HuH-7 (cell line): ENCODE results near the gene ATXN7L1.

Experiments
- DNase-seq: peaks from one replicate; pipeline ENCODE4 v3.0.0; 2011; ENCODE audit warnings: low spot score

Gene ATXN7L1

GRCh38 chr7:105776986-105777910 is 99.2 kb downstream of the ATXN7L1 start:
- DNase-seq = no peak

GRCh38 chr7:105776068-105776790 is 100.2 kb downstream of the ATXN7L1 start:
- no peak for DNase-seq

- no peak for DNase-seq
These were observed 100.8 kb downstream of the ATXN7L1 start for GRCh38 chr7:105775580-105775979.

- no peak for DNase-seq
These were observed 103.4 kb downstream of the ATXN7L1 start for GRCh38 chr7:105773030-105773460.

- no peak for DNase-seq
These were observed 106.3 kb downstream of the ATXN7L1 start for GRCh38 chr7:105769901-105770628.

GRCh38 chr7:105768898-105769507 is 107.4 kb downstream of the ATXN7L1 start:
- DNase-seq = no peak

- DNase-seq = no peak
These were observed 108.3 kb downstream of the ATXN7L1 start for GRCh38 chr7:105768117-105768516.

GRCh38 chr7:105766421-105767073 is 109.9 kb downstream of the ATXN7L1 start:
- DNase-seq = no peak

GRCh38 chr7:105765846-105766245 is 110.6 kb downstream of the ATXN7L1 start:
- DNase-seq = no peak

- no peak for DNase-seq
These were observed 111.9 kb downstream of the ATXN7L1 start for GRCh38 chr7:105764506-105764905.

- no peak for DNase-seq
These were observed 115.6 kb downstream of the ATXN7L1 start for GRCh38 chr7:105760551-105761447.

- peak; percentile 40 for DNase-seq
These were observed 116.5 kb downstream of the ATXN7L1 start for GRCh38 chr7:105759670-105760550.

- no peak for DNase-seq
These were observed 120.0 kb downstream of the ATXN7L1 start for GRCh38 chr7:105756367-105756766.

- no peak for DNase-seq
These were observed 123.6 kb downstream of the ATXN7L1 start for GRCh38 chr7:105752671-105753275.

GRCh38 chr7:105751054-105751453 is 125.3 kb downstream of the ATXN7L1 start:
- DNase-seq = no peak

- DNase-seq = no peak
These were observed 127.7 kb downstream of the ATXN7L1 start for GRCh38 chr7:105748701-105749100.

GRCh38 chr7:105745681-105746330 is 130.6 kb downstream of the ATXN7L1 start:
- DNase-seq = peak; percentile 9

- no peak for DNase-seq
These were observed 132.1 kb downstream of the ATXN7L1 start for GRCh38 chr7:105744258-105744657.
